T47D (cell line): ENCODE data around the gene TUSC2.
A peak's percentile ranks its signal among the peaks of the same experiment; 100 is the strongest.

Experiments used
- DNase-seq, 2 experiments: peaks; one replicate each; pipeline versions ENCODE4 v3.0.0 to v3.0.0-alpha.2; 2011 to 2012; ENCODE audit warnings: low read depth in 1 of 2, low spot score in 1 of 2
- JUND ChIP-seq: IDR thresholded peaks from 2 replicates; pipeline ENCODE4 v1.6.1; 2012; ENCODE audit warnings: low read depth
- in situ Hi-C: cut with HindIII; loops from 2 replicates; pipeline ENCODE4 v1.10.0; 2016; ENCODE audit warnings: low sequenced_read_pairs, low pct_unique_long_range_greater_than_20kb

Gene TUSC2

GRCh38 chr3:50364573-50365079 is 36.6 kb upstream of the TUSC2 start:
- in situ Hi-C loops: no loop called here
- no peak for TF ChIP-seq JUND
- DNase-seq: no peak

- TF ChIP-seq JUND: no peak
- in situ Hi-C loops: no loop called here
- DNase-seq: no peak
These were observed 31.7 kb upstream of the TUSC2 start for GRCh38 chr3:50359760-50360110.

DNA sequence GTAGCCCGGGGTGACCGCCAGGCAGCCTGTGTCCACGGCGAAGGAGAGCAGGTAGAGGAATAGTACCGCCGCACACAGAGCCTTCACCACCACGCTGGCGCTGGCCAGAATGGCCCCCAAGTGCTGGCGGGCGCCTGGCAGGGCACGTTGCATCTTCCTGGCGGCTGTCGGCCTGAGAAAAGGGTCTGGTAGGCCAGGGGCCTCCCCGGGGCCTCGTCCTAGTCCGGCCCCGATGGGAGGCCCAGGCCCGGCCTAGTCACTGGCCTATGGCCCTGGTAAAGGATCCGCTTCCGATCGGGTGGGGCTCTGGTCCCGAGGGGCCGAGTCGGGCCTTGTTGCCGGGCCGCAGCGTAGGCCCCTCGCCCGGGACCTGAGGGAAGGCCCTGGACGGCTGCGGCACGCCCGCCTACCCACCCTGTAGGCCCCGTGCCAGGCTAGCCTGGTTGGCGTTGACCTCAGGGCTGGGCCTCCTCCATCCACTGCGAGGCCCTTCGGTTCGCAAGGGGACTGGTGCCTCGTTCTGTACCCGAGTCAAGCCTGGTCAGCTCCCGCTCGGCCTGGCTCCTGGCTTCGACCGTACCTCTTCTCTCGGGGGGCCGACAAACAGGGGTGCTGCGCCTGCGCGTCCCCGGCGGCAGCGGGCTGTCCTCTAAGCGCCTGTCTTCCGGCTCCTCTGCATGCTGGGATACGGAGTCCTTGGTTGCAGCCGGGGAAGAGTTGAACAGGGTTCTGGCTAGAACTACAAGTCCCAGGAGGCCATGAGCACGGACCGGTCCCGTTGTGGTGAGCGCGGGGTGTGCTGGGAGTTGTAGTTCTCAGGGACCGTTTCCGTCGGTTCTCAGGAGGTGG is 31.1 kb upstream of the TUSC2 start, which contains the start of gene TMEM115:
TSS of gene TMEM115 (minus strand) at position 611 of the 849 bp plus-strand sequence. CDS start at position 153, 458 bp downstream.
- DNase-seq: peak; percentile 85 to 97
- TF ChIP-seq JUND: no peak
- in situ Hi-C loops: no loop called here

- TF ChIP-seq JUND: no peak
- in situ Hi-C loops: no loop called here
- DNase-seq: no peak
These were observed 30.4 kb upstream of the TUSC2 start for GRCh38 chr3:50358355-50358910.

DNA sequence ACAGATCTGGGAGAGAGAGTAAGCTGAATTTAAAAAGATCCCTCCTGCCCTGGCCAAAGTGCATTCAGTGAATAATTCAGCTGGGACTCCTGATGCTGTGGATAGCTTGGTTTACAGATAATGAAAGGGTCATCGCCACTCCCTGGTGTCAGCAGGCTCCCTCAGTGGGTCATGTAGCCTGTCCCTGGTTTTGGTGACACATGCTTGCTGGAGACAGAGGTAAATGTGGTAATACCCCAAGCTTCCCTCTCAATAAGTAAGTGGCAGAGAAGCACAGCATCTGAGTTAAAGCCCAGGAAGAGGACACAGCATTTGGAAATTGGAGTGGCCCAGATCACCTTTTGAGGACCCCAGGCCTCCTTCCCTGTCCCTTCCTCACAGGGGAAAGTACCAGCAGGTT is 29.5 kb upstream of the TUSC2 start:
- in situ Hi-C loops: no loop called here
- TF ChIP-seq JUND: no peak
- no peak for DNase-seq

DNA sequence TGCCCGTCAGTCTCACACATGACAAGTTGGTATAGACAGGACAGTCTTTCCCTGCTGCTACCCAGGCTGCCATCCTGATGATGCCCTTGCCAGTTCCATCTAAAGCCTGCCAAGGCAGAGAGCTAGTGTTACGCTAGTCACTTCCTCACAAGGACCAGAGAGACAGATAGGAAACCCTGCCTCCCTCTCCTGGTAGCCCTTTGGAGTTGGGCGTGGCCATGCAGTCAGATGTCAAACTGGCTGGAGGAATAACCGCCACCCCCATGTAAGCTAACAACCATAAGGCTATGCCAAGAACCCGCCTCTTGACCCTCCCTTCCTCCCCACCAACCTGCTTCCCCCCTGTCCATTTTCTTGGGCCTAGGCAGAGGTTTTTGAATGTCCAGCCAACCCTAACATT is 28.5 kb upstream of the TUSC2 start:
- DNase-seq: no peak
- in situ Hi-C loops: no loop called here
- no peak for TF ChIP-seq JUND

DNA sequence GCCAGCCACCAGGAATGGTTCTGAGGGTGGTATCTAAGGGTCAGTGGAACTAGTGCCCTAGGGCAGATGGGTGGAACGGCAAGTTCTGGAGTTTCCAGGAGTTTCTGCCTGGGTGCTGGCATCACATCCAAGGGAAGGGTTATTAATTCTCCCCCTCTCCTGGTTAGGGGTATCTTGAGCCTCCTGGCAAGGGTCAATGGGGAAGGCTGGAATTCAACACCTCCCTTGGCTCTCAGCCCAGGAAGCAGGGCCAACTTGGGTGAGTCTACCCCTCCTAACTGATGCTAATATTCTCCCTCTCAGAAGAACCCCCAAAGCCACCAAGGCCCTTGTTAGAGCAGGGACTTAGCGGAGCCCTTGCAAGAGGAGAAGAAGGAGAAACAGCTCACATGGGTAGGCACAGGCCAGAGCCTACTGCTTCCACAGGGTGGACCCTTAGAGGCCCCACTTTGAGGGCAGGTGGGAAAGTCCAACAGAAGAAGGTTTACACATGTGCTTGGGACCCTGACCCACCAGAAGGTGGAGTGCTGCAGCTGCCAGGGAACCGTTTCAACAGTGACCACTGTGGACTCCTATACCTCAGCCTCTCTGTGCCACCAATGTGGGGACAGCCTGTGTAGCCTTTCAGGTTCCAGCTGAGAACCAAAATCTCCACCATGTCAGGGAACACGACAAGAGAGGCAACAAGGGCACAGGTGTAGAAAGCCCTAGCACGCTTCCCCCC is 28.0 kb upstream of the TUSC2 start:
- TF ChIP-seq JUND: no peak
- in situ Hi-C loops: no loop called here
- no peak for DNase-seq

DNA sequence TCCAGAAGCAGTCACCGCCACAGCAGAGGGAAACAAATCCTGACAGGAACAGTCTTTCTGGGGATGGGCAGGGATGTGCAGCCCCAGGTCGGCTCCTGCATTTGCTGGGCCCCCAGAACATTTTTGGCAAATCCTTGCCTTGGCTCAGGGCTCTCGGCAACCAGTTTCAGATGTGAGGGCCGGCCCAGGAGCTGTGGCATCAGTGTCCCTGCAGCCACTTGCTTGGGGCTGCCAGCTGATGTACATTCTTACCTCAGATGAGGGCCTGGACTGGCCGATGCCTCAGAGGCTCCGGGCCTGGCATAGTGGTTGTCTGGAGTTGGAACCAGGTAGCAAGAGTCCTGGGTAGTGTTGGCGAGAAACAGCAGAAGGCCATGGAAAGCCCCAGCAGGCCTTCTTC is 26.8 kb upstream of the TUSC2 start:
- TF ChIP-seq JUND: no peak
- no peak for DNase-seq
- in situ Hi-C loops: no loop called here

- DNase-seq: no peak
- no peak for TF ChIP-seq JUND
- in situ Hi-C loops: no loop called here
These were observed 26.3 kb upstream of the TUSC2 start for GRCh38 chr3:50354186-50354764.

- in situ Hi-C loops: no loop called here
- no peak for DNase-seq
- TF ChIP-seq JUND: no peak
These were observed 25.4 kb upstream of the TUSC2 start for GRCh38 chr3:50353245-50354004.

DNA sequence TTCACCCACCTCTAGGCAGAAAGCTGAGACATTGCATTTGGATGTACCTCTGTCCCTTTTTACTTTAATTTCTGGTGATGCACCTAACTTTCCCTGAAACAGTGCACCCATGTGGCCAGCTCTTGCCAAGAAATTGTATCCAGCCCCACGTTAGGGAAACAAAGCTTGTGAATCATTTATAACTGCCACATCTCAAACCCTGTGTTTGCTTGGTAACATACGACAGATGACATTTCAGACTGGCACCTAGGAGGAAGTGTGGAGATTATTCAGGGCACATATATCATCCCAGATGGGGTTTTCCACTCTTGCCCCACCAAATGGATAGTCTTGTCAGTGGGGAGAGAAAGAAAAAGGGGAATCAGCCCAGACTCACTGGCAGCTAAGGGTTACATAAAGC is 24.8 kb upstream of the TUSC2 start:
- no peak for TF ChIP-seq JUND
- in situ Hi-C loops: no loop called here
- no peak for DNase-seq

DNA sequence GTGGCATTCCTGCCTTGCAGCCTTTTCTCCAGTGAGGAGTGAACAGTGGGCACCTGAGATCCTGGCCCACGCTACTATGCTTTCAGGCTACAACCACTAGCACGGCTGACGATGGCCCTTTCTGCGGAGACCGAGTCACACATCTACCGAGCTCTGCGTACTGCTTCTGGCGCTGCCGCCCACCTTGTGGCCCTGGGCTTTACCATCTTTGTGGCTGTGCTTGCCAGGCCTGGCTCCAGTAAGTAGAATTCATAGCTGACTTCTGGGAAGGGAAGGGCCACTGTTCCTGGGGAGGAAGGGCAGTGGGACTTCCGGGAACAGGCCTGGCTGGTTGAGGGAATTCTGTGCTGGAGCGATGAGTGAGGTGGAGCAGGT is 23.3 kb upstream of the TUSC2 start:
- in situ Hi-C loops: no loop called here
- no peak for TF ChIP-seq JUND
- no peak for DNase-seq
